ENCODE results near the gene TXNL4B. TPM values are rescaled to one million over a fixed set of nuclear protein-coding genes. Genes with fewer than 3 reads are reported as not detected.

The TXNL4B gene
- total RNA-seq, 5 donors from 2014 or later (not counting 1 experiment from before 2014, with no cell fraction given): 10.9 to 24.2 (median 19.4) TPM

- 100% methylated on average over 1 of the region's 6 CpGs for WGBS (ENCODE audit: insufficient coverage)
- H3K27ac ChIP-seq (ENCODE audit: low read length): no peak overlapping the region
- H3K4me1 ChIP-seq (ENCODE audit: control insufficient read depth in 1 of 2, extremely low read depth in 1 of 2, insufficient read depth in 2 of 2, low read length in 2 of 2): no peaks in the 10 kb centered on the region
- Mint-ChIP-seq H3K27me3 (no peaks in the 10 kb centered on the region), H3K27ac (no peak overlapping the region), H3K9me3 (peaks cover 0 to 6% (median 5%) of the 10 kb centered on the region in 3 donors), H3K4me3 (no peak overlapping the region), H3K36me3 (peaks cover 34% of the 10 kb centered on the region), H3K4me1 (no peaks in the 10 kb centered on the region)
- CTCF ChIA-PET: no interaction called here
- H3K9me3 ChIP-seq: no peaks in the 10 kb centered on the region
- POLR2A ChIA-PET: no interaction called here
- peaks cover 3 to 5% of the 10 kb centered on the region in 2 donors for H3K36me3 ChIP-seq (ENCODE audit: control insufficient read depth in 2 of 2, extremely low read depth in 1 of 2, insufficient read depth in 1 of 2, low read length in 1 of 2)
- ATAC-seq (replicated peaks in 1 of 4) (no peak), DNase-seq (no peak)
- H3K27me3 ChIP-seq (replicated peaks in 1 of 2; ENCODE audit: control insufficient read depth in 2 of 2, extremely low read depth in 1 of 2, insufficient read depth in 2 of 2, low read length in 1 of 2): no peaks in the 10 kb centered on the region
- no peak overlapping the region for H3K4me3 ChIP-seq (ENCODE audit: control insufficient read depth in 1 of 2, extremely low read depth in 1 of 2, low read length in 1 of 2)
Observed at GRCh38 chr16:72044296-72044695, 49.1 kb downstream of the TXNL4B start.

GRCh38 chr16:72043539-72043938 lies 49.9 kb downstream of the TXNL4B start:
- peaks cover 32% of the 10 kb centered on the region for H3K36me3 Mint-ChIP-seq
- no peak overlapping the region for H3K27ac Mint-ChIP-seq
- no peak for ATAC-seq (replicated peaks in 1 of 4)
- POLR2A ChIA-PET: no interaction called here
- Histone ChIP-seq H3K27me3 (replicated peaks in 1 of 2; ENCODE audit: control insufficient read depth in 2 of 2, extremely low read depth in 1 of 2, insufficient read depth in 2 of 2, low read length in 1 of 2) (no peaks in the 10 kb centered on the region), H3K9me3 (no peaks in the 10 kb centered on the region), H3K36me3 (ENCODE audit: control insufficient read depth in 2 of 2, extremely low read depth in 1 of 2, insufficient read depth in 1 of 2, low read length in 1 of 2) (peaks cover 3 to 5% of the 10 kb centered on the region in 2 donors), H3K4me3 (ENCODE audit: control insufficient read depth in 1 of 2, extremely low read depth in 1 of 2, low read length in 1 of 2) (no peak overlapping the region), H3K4me1 (ENCODE audit: control insufficient read depth in 1 of 2, extremely low read depth in 1 of 2, insufficient read depth in 2 of 2, low read length in 2 of 2) (no peaks in the 10 kb centered on the region), H3K27ac (ENCODE audit: low read length) (no peak overlapping the region)
- H3K27me3 Mint-ChIP-seq: no peaks in the 10 kb centered on the region
- H3K4me3 Mint-ChIP-seq: no peak overlapping the region
- CTCF ChIA-PET: interaction anchor here in 1 of 2 donors (0.6 kb wide), 1 partner anchor 486 kb away, joined by 4 read pairs; no protein-coding TSS in a partner anchor
- no CpG with 5 or more reads among the region's 1 CpG for WGBS (ENCODE audit: insufficient coverage)
- no peaks in the 10 kb centered on the region for H3K4me1 Mint-ChIP-seq
- no peaks in the 10 kb centered on the region for H3K9me3 Mint-ChIP-seq
- no peak for DNase-seq

- no peaks in the 10 kb centered on the region for H3K27me3 Mint-ChIP-seq
- no peaks in the 10 kb centered on the region for H3K9me3 Mint-ChIP-seq
- no peaks in the 10 kb centered on the region for H3K4me1 Mint-ChIP-seq
- no peak overlapping the region for H3K4me3 Mint-ChIP-seq
- no peak overlapping the region for H3K4me3 ChIP-seq (ENCODE audit: control insufficient read depth in 1 of 2, extremely low read depth in 1 of 2, low read length in 1 of 2)
- peaks cover 35% of the 10 kb centered on the region for H3K36me3 Mint-ChIP-seq
- no peak for DNase-seq
- ChIA-PET CTCF (interaction anchor here in 1 of 2 donors (0.6 kb wide), 1 partner anchor 485 kb away, joined by 4 read pairs; no protein-coding TSS in a partner anchor), POLR2A (no interaction called here)
- WGBS (ENCODE audit: insufficient coverage): 83% methylated on average over 3 of the region's 3 CpGs
- no peak overlapping the region for H3K27ac ChIP-seq (ENCODE audit: low read length)
- no peak for ATAC-seq (replicated peaks in 1 of 4)
- H3K27me3 ChIP-seq (replicated peaks in 1 of 2; ENCODE audit: control insufficient read depth in 2 of 2, extremely low read depth in 1 of 2, insufficient read depth in 2 of 2, low read length in 1 of 2): no peaks in the 10 kb centered on the region
- H3K4me1 ChIP-seq (ENCODE audit: control insufficient read depth in 1 of 2, extremely low read depth in 1 of 2, insufficient read depth in 2 of 2, low read length in 2 of 2): no peaks in the 10 kb centered on the region
- H3K27ac Mint-ChIP-seq: no peak overlapping the region
- H3K9me3 ChIP-seq: no peaks in the 10 kb centered on the region
- H3K36me3 ChIP-seq (ENCODE audit: control insufficient read depth in 2 of 2, extremely low read depth in 1 of 2, insufficient read depth in 1 of 2, low read length in 1 of 2): peaks cover 3 to 8% of the 10 kb centered on the region in 2 donors
Observed at GRCh38 chr16:72043058-72043457, 50.4 kb downstream of the TXNL4B start.

GRCh38 chr16:72042157-72042660 lies 51.2 kb downstream of the TXNL4B start:
- Mint-ChIP-seq H3K36me3 (peaks cover 35% of the 10 kb centered on the region), H3K4me3 (no peak overlapping the region), H3K27ac (no peak overlapping the region), H3K4me1 (no peaks in the 10 kb centered on the region), H3K9me3 (no peaks in the 10 kb centered on the region), H3K27me3 (no peaks in the 10 kb centered on the region)
- H3K9me3 ChIP-seq: no peaks in the 10 kb centered on the region
- peaks cover 3 to 8% of the 10 kb centered on the region in 2 donors for H3K36me3 ChIP-seq (ENCODE audit: control insufficient read depth in 2 of 2, extremely low read depth in 1 of 2, insufficient read depth in 1 of 2, low read length in 1 of 2)
- H3K4me3 ChIP-seq (ENCODE audit: control insufficient read depth in 1 of 2, extremely low read depth in 1 of 2, low read length in 1 of 2): no peak overlapping the region
- no peak overlapping the region for H3K27ac ChIP-seq (ENCODE audit: low read length)
- ATAC-seq (replicated peaks in 1 of 4) (no peak), DNase-seq (no peak)
- no peaks in the 10 kb centered on the region for H3K27me3 ChIP-seq (replicated peaks in 1 of 2; ENCODE audit: control insufficient read depth in 2 of 2, extremely low read depth in 1 of 2, insufficient read depth in 2 of 2, low read length in 1 of 2)
- ChIA-PET CTCF (no interaction called here), POLR2A (no interaction called here)
- WGBS (ENCODE audit: insufficient coverage): no CpG with 5 or more reads among the region's 2 CpGs
- no peaks in the 10 kb centered on the region for H3K4me1 ChIP-seq (ENCODE audit: control insufficient read depth in 1 of 2, extremely low read depth in 1 of 2, insufficient read depth in 2 of 2, low read length in 2 of 2)

- WGBS (ENCODE audit: insufficient coverage): 95% methylated on average over 4 of the region's 5 CpGs
- no peak for DNase-seq
- Mint-ChIP-seq H3K9me3 (no peaks in the 10 kb centered on the region), H3K27ac (peak overlapping the region in 1 of 2 donors; percentile 12), H3K4me1 (no peaks in the 10 kb centered on the region), H3K4me3 (no peak overlapping the region), H3K27me3 (no peaks in the 10 kb centered on the region), H3K36me3 (peaks cover 24% of the 10 kb centered on the region)
- ChIA-PET CTCF (no interaction called here), POLR2A (interaction anchor here in 1 of 2 donors (0.6 kb wide), 1 partner anchor 360 kb away, joined by 3 read pairs; no protein-coding TSS in a partner anchor)
- no peaks in the 10 kb centered on the region for H3K9me3 ChIP-seq
- peaks cover 0 to 3% of the 10 kb centered on the region in 2 donors for H3K36me3 ChIP-seq (ENCODE audit: control insufficient read depth in 2 of 2, extremely low read depth in 1 of 2, insufficient read depth in 1 of 2, low read length in 1 of 2)
- no peak overlapping the region for H3K4me3 ChIP-seq (ENCODE audit: control insufficient read depth in 1 of 2, extremely low read depth in 1 of 2, low read length in 1 of 2)
- H3K27ac ChIP-seq (ENCODE audit: low read length): no peak overlapping the region
- no peaks in the 10 kb centered on the region for H3K27me3 ChIP-seq (replicated peaks in 1 of 2; ENCODE audit: control insufficient read depth in 2 of 2, extremely low read depth in 1 of 2, insufficient read depth in 2 of 2, low read length in 1 of 2)
- no peak for ATAC-seq (replicated peaks in 1 of 4)
- H3K4me1 ChIP-seq (ENCODE audit: control insufficient read depth in 1 of 2, extremely low read depth in 1 of 2, insufficient read depth in 2 of 2, low read length in 2 of 2): no peaks in the 10 kb centered on the region
Observed at GRCh38 chr16:72036098-72036497, 57.3 kb downstream of the TXNL4B start.

Other genes starting within 250 kb of the TXNL4B start
- gene ATXN1L, start 247.6 kb downstream of the TXNL4B start, total RNA-seq: 10 to 100 TPM; 26.8 to 44.0 (median 29.3) TPM
- gene ZNF821, start 209.4 kb downstream of the TXNL4B start, total RNA-seq: 10 to 100 TPM in 2 of 5 donors, 1 to 10 TPM in 3; 8.0 to 17.9 (median 9.3) TPM
- gene IST1, start 198.1 kb downstream of the TXNL4B start, total RNA-seq: 100 to 1,000 TPM; 249 to 278 (median 263) TPM
- gene PKD1L3, start 93.2 kb downstream of the TXNL4B start, total RNA-seq: under 1 TPM in 3 of 5 donors, not detected in 2; 0.08 to 0.20 (median 0.09) TPM
- gene DHODH, start 84.9 kb downstream of the TXNL4B start, total RNA-seq: 10 to 100 TPM in 4 of 5 donors, 1 to 10 TPM in 1; 6.0 to 11.9 (median 11.2) TPM
- 10 to 100 TPM in 3 of 5 donors, not detected in 2; 11.3 to 18.3 (median 12.4) TPM for gene HP, start 39.1 kb downstream of the TXNL4B start, total RNA-seq
- gene HPR, start 30.4 kb downstream of the TXNL4B start, total RNA-seq: not detected
- gene DHX38, start 227 bp upstream of the TXNL4B start, total RNA-seq: 100 to 1,000 TPM in 4 of 5 donors, 10 to 100 TPM in 1; 97.5 to 122 (median 116) TPM
- 1 to 10 TPM in 4 of 5 donors, under 1 TPM in 1; 0.23 to 3.2 (median 1.1) TPM for gene PMFBP1, start 78.5 kb upstream of the TXNL4B start, total RNA-seq